GM12891 (cell line): ENCODE measurements around the gene SPRR3.

ENCODE experiments used
- POLR2A ChIP-seq: IDR thresholded peaks from 2 replicates; pipeline ENCODE4 v1.6.1; 2011; ENCODE audit warnings: low read depth, low read length, control low read depth
- POLR2AphosphoS5 ChIP-seq: IDR thresholded peaks from 2 replicates; pipeline ENCODE4 v1.6.1; 2011; ENCODE audit warnings: low read depth, low read length, control low read depth
- TAF1 ChIP-seq: IDR thresholded peaks from 2 replicates; pipeline ENCODE4 v1.6.1; 2011; ENCODE audit warnings: low read depth, low read length, control low read depth

- TF ChIP-seq POLR2A (no peak), POLR2AphosphoS5 (no peak), TAF1 (no peak)
Measured at GRCh38 chr1:152953761-152954160, 47.8 kb upstream of the SPRR3 start.
